ENCODE measurements around the gene ZNF688.

The ZNF688 gene

GRCh38 chr16:30571445-30572322 lies at the start of gene ZNF688:
Gene ZNF688 (minus strand): TSS chr16:30571714. CDS start chr16:30571629, 85 bp downstream.
- TF ChIP-seq RARB (CRISPR knock-in tag; IDR thresholded peaks at IDR 0.05): no peak
- no peak for TF ChIP-seq ZNF565 (CRISPR knock-in tag; conservative IDR thresholded peaks at IDR 0.05; ENCODE audit: low read depth)
- TF ChIP-seq ARNTL (CRISPR knock-in tag; IDR thresholded peaks at IDR 0.05; ENCODE audit: borderline replicate concordance, low read depth): no peak
- 0 out of 2 replicates have a peak, but pooled peaks have one; percentile 4 for TF ChIP-seq ZNF70 (CRISPR knock-in tag; IDR thresholded peaks at IDR 0.05)
- no peak for TF ChIP-seq ISL1 (CRISPR knock-in tag; IDR thresholded peaks at IDR 0.05)
- no peak for TF ChIP-seq GLIS3 (CRISPR knock-in tag; IDR thresholded peaks at IDR 0.05)
- no peak; the same call in 1 of the 2 replicates for TF ChIP-seq TCF4 (CRISPR knock-in tag; IDR thresholded peaks at IDR 0.05; ENCODE audit: borderline replicate concordance)
- no peak for TF ChIP-seq SNAI2 (CRISPR knock-in tag; IDR thresholded peaks at IDR 0.05)
- TF ChIP-seq, protein P1, sequence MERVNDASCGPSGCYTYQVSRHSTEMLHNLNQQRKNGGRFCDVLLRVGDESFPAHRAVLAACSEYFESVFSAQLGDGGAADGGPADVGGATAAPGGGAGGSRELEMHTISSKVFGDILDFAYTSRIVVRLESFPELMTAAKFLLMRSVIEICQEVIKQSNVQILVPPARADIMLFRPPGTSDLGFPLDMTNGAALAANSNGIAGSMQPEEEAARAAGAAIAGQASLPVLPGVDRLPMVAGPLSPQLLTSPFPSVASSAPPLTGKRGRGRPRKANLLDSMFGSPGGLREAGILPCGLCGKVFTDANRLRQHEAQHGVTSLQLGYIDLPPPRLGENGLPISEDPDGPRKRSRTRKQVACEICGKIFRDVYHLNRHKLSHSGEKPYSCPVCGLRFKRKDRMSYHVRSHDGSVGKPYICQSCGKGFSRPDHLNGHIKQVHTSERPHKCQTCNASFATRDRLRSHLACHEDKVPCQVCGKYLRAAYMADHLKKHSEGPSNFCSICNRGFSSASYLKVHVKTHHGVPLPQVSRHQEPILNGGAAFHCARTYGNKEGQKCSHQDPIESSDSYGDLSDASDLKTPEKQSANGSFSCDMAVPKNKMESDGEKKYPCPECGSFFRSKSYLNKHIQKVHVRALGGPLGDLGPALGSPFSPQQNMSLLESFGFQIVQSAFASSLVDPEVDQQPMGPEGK (CRISPR knock-in tag; IDR thresholded peaks at IDR 0.05; ENCODE audit: borderline replicate concordance): no peak; the same call in 1 of the 2 replicates
- TF ChIP-seq, protein P2, sequence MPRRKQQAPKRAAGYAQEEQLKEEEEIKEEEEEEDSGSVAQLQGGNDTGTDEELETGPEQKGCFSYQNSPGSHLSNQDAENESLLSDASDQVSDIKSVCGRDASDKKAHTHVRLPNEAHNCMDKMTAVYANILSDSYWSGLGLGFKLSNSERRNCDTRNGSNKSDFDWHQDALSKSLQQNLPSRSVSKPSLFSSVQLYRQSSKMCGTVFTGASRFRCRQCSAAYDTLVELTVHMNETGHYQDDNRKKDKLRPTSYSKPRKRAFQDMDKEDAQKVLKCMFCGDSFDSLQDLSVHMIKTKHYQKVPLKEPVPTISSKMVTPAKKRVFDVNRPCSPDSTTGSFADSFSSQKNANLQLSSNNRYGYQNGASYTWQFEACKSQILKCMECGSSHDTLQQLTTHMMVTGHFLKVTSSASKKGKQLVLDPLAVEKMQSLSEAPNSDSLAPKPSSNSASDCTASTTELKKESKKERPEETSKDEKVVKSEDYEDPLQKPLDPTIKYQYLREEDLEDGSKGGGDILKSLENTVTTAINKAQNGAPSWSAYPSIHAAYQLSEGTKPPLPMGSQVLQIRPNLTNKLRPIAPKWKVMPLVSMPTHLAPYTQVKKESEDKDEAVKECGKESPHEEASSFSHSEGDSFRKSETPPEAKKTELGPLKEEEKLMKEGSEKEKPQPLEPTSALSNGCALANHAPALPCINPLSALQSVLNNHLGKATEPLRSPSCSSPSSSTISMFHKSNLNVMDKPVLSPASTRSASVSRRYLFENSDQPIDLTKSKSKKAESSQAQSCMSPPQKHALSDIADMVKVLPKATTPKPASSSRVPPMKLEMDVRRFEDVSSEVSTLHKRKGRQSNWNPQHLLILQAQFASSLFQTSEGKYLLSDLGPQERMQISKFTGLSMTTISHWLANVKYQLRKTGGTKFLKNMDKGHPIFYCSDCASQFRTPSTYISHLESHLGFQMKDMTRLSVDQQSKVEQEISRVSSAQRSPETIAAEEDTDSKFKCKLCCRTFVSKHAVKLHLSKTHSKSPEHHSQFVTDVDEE (CRISPR knock-in tag; IDR thresholded peaks at IDR 0.05): 0 out of 2 replicates have a peak, but pooled peaks have one; percentile 31
- TF ChIP-seq BACH2 (CRISPR knock-in tag; IDR thresholded peaks at IDR 0.05; ENCODE audit: borderline replicate concordance): no peak
- no peak for TF ChIP-seq PPARA (CRISPR knock-in tag; IDR thresholded peaks at IDR 0.05; ENCODE audit: borderline replicate concordance)
- 0 out of 2 replicates have a peak, but pooled peaks have one; percentile 14 for TF ChIP-seq CSDC2 (CRISPR knock-in tag; IDR thresholded peaks at IDR 0.05)
- TF ChIP-seq ZC3H10 (CRISPR knock-in tag; IDR thresholded peaks at IDR 0.05): no peak
- TF ChIP-seq OSR1 (CRISPR knock-in tag; IDR thresholded peaks at IDR 0.05): no peak
- no peak for TF ChIP-seq ZFP3 (CRISPR knock-in tag; IDR thresholded peaks at IDR 0.05)
- TF ChIP-seq, protein P3, sequence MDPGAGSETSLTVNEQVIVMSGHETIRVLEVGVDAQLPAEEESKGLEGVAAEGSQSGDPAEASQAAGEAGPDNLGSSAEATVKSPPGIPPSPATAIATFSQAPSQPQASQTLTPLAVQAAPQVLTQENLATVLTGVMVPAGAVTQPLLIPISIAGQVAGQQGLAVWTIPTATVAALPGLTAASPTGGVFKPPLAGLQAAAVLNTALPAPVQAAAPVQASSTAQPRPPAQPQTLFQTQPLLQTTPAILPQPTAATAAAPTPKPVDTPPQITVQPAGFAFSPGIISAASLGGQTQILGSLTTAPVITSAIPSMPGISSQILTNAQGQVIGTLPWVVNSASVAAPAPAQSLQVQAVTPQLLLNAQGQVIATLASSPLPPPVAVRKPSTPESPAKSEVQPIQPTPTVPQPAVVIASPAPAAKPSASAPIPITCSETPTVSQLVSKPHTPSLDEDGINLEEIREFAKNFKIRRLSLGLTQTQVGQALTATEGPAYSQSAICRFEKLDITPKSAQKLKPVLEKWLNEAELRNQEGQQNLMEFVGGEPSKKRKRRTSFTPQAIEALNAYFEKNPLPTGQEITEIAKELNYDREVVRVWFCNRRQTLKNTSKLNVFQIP (CRISPR knock-in tag; IDR thresholded peaks at IDR 0.05; ENCODE audit: borderline replicate concordance, low read depth): no peak
- TF ChIP-seq ZNF8 (CRISPR knock-in tag; IDR thresholded peaks at IDR 0.05): peak; percentile 28; the same call in 1 of the 2 replicates
- peak; percentile 92 for ATAC-seq

GRCh38 chr16:30620169-30620568 lies 48.7 kb upstream of the ZNF688 start:
- ATAC-seq: no peak
- TF ChIP-seq CREB5 (CRISPR knock-in tag; IDR thresholded peaks at IDR 0.05; ENCODE audit: low read depth): no peak
- TF ChIP-seq ZFP3 (CRISPR knock-in tag; IDR thresholded peaks at IDR 0.05): no peak
- no peak for TF ChIP-seq ZNF70 (CRISPR knock-in tag; IDR thresholded peaks at IDR 0.05)

GRCh38 chr16:30619638-30620037 lies 48.1 kb upstream of the ZNF688 start:
- no peak for ATAC-seq
- TF ChIP-seq CSDC2 (CRISPR knock-in tag; IDR thresholded peaks at IDR 0.05): no peak
- TF ChIP-seq ZFP3 (CRISPR knock-in tag; IDR thresholded peaks at IDR 0.05): no peak
- TF ChIP-seq, protein P1 (CRISPR knock-in tag; IDR thresholded peaks at IDR 0.05; ENCODE audit: borderline replicate concordance): no peak
- no peak for TF ChIP-seq ZNF70 (CRISPR knock-in tag; IDR thresholded peaks at IDR 0.05)
- no peak for TF ChIP-seq SNAI2 (CRISPR knock-in tag; IDR thresholded peaks at IDR 0.05)
- TF ChIP-seq ISL1 (CRISPR knock-in tag; IDR thresholded peaks at IDR 0.05): no peak
- no peak for TF ChIP-seq BACH2 (CRISPR knock-in tag; IDR thresholded peaks at IDR 0.05; ENCODE audit: borderline replicate concordance)
- no peak for TF ChIP-seq ZNF565 (CRISPR knock-in tag; conservative IDR thresholded peaks at IDR 0.05; ENCODE audit: low read depth)
- TF ChIP-seq ARNTL (CRISPR knock-in tag; IDR thresholded peaks at IDR 0.05; ENCODE audit: borderline replicate concordance, low read depth): no peak
- TF ChIP-seq OSR1 (CRISPR knock-in tag; IDR thresholded peaks at IDR 0.05): no peak
- no peak for TF ChIP-seq ZC3H10 (CRISPR knock-in tag; IDR thresholded peaks at IDR 0.05)
- TF ChIP-seq, protein P3 (CRISPR knock-in tag; IDR thresholded peaks at IDR 0.05; ENCODE audit: borderline replicate concordance, low read depth): no peak
- no peak for TF ChIP-seq RARB (CRISPR knock-in tag; IDR thresholded peaks at IDR 0.05)
- TF ChIP-seq TOX (CRISPR knock-in tag; IDR thresholded peaks at IDR 0.05; ENCODE audit: borderline replicate concordance): no peak
- no peak for TF ChIP-seq PPARA (CRISPR knock-in tag; IDR thresholded peaks at IDR 0.05; ENCODE audit: borderline replicate concordance)
- TF ChIP-seq, protein P4, sequence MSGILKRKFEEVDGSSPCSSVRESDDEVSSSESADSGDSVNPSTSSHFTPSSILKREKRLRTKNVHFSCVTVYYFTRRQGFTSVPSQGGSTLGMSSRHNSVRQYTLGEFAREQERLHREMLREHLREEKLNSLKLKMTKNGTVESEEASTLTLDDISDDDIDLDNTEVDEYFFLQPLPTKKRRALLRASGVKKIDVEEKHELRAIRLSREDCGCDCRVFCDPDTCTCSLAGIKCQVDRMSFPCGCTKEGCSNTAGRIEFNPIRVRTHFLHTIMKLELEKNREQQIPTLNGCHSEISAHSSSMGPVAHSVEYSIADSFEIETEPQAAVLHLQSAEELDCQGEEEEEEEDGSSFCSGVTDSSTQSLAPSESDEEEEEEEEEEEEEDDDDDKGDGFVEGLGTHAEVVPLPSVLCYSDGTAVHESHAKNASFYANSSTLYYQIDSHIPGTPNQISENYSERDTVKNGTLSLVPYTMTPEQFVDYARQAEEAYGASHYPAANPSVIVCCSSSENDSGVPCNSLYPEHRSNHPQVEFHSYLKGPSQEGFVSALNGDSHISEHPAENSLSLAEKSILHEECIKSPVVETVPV (CRISPR knock-in tag; IDR thresholded peaks at IDR 0.05): no peak
- no peak for TF ChIP-seq ZFP30 (CRISPR knock-in tag; IDR thresholded peaks at IDR 0.05)
